ENCODE data around the gene NUPR1.

DNA sequence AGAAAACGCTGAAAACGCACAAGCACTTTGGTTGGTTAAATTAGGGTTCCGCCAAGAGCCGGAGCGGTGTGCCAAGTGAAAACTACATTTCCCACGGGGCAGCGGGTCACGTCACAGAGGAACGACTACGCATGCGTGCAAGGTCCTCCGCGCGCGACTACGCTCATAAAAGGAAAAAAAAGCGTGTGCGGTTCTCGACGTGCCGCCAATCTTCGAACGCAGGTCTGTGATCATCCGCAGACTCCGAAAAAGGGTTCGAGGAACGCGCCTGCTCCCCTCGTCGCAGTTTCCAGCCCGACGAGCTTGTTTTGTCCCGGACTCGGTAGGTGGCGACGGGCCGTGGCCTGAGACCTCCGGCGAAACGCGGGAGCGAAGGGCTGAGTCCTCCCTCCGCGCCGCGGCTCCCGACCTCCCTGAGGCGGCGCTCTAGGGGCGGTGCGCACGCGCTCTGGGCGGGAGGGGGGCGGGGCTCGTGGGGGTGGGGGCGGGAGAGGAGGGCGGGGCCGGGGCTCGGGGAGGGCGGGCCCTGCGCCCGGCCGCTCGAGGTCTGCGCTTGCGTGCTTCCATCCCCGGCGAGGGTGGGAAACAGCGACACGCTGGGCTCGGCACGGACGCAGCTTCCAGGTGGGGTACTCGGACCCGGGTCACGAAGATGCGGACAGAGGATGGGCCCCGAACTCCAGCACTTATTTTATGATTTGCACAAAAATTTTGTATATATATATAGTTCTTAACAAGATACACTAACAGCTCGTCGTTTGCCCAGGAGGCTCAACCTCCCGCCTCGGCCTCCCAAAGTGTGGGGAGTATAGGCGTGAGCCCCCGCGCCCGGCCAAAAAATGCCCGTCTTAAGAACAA, 15.2 kb upstream of the NUPR1 start, which contains the start of gene SGF29:
- peak in 1 of 2 donors; percentile 85 for TF ChIP-seq POLR2A (IDR thresholded peaks at IDR 0.05)
- TF ChIP-seq, protein P1, sequence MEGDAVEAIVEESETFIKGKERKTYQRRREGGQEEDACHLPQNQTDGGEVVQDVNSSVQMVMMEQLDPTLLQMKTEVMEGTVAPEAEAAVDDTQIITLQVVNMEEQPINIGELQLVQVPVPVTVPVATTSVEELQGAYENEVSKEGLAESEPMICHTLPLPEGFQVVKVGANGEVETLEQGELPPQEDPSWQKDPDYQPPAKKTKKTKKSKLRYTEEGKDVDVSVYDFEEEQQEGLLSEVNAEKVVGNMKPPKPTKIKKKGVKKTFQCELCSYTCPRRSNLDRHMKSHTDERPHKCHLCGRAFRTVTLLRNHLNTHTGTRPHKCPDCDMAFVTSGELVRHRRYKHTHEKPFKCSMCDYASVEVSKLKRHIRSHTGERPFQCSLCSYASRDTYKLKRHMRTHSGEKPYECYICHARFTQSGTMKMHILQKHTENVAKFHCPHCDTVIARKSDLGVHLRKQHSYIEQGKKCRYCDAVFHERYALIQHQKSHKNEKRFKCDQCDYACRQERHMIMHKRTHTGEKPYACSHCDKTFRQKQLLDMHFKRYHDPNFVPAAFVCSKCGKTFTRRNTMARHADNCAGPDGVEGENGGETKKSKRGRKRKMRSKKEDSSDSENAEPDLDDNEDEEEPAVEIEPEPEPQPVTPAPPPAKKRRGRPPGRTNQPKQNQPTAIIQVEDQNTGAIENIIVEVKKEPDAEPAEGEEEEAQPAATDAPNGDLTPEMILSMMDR (IDR thresholded peaks at IDR 0.05), result peak in 9 of 12 donors; percentile 19 to 64 (median 48)
